Vagina (tissue), 2 donors: ENCODE results near the gene NUBPL. TPM values are rescaled to one million over a fixed set of nuclear protein-coding genes. Genes with fewer than 3 reads are reported as not detected.

Experiments
- DNase-seq, 2 donors: peaks; one replicate each; pipeline ENCODE4 v3.0.0-alpha.2; 2017; ENCODE audit errors: extremely low spot score in 2 of 2
- H3K27ac ChIP-seq: fragments of 200-600 bp; sonication (generic); one replicate; pipeline ENCODE4 v1.5.1; 2019
- H3K27me3 ChIP-seq: fragments of 200-600 bp; sonication (generic); one replicate; pipeline ENCODE4 v1.5.1; 2019
- H3K36me3 ChIP-seq, 2 donors: fragments of 200-600 bp; sonication (generic); one replicate each; pipeline ENCODE4 v1.5.1; 2017 to 2019
- H3K4me1 ChIP-seq: fragments of 200-600 bp; sonication (generic); one replicate; pipeline ENCODE4 v1.5.1; 2019
- H3K4me3 ChIP-seq, 2 donors: fragments of 200-600 bp; sonication (generic); 1 replicate in 1 of 2; 2 replicates in 1 of 2; pipeline ENCODE4 v1.5.1; 2016 to 2019
- H3K9me3 ChIP-seq: fragments of 200-600 bp; sonication (generic); one replicate; pipeline ENCODE4 v1.5.1; 2019
- CTCF ChIP-seq, 3 experiments: fragments of 450-650 bp in 2 of 3; fragments of 200-600 bp in 1 of 3; sonication (generic) in 1 of 3; IDR thresholded peaks; one replicate each; pipeline ENCODE4 v1.5.1; 2017 to 2019; ENCODE audit warnings: antibody characterized with exemption in 3 of 3, mild to moderate bottlenecking in 2 of 3, moderate library complexity in 2 of 3
- POLR2A ChIP-seq, 2 donors: fragments of 450-650 bp; IDR thresholded peaks; one replicate each; pipeline ENCODE4 v1.6.1; 2017; ENCODE audit warnings: antibody characterized with exemption in 2 of 2, mild to moderate bottlenecking in 2 of 2, moderate library complexity in 2 of 2
- POLR2AphosphoS5 ChIP-seq, 2 donors: sonication (generic); formaldehyde crosslinking; IDR thresholded peaks; one replicate each; pipeline ENCODE4 v1.9.0; 2017; ENCODE audit warnings: antibody characterized with exemption in 2 of 2, mild to moderate bottlenecking in 2 of 2, low read depth in 1 of 2; ENCODE audit not compliant: insufficient read depth in 1 of 2
- intact Hi-C: fragments of 100-400 bp; cut with DNase I; formaldehyde crosslinking; loops from one replicate; pipeline ENCODE4 v1.15.1; 2023
- total RNA-seq: library from RNA; depleted of rRNA; stranded (reverse); fragments of >200 nt; gene quantifications from one replicate; pipeline ENCODE4 v1.2.3, GENCODE V29; 2016

NUBPL gene
- total RNA-seq, 1 donor from 2014 or later, result 8.6 TPM

DNA sequence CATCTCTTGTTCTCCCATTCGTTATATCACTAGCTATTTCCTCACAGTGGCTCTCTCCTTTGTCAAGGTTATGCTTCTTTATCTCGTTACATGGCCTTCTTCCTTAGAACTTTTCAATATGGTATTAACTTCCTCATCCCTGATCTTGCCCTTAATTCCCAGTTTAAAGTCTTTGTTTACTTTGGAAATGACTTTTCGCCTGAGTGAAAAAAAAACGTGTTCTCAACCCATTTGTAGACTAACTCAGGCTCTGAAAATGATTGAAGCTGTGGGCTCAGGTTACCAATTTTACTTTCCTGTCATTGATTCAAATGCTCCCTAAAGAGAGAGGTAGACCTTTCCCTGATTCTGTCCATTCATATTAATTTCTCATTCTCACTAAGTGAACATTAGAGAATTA lies 135.2 kb downstream of the NUBPL start:
- H3K27ac ChIP-seq, result no peak overlapping the region
- TF ChIP-seq POLR2A (IDR thresholded peaks at IDR 0.05) (no peak), POLR2AphosphoS5 (IDR thresholded peaks at IDR 0.05; ENCODE audit: insufficient read depth in 1 of 2, low read depth in 1 of 2) (no peak), CTCF (IDR thresholded peaks at IDR 0.05) (no peak)
- no peak for DNase-seq
- intact Hi-C loops, result no loop called here
- no peaks in the 10 kb centered on the region for H3K9me3 ChIP-seq
- no peak overlapping the region for H3K4me3 ChIP-seq
- no peaks in the 10 kb centered on the region for H3K27me3 ChIP-seq
- H3K36me3 ChIP-seq, result no peaks in the 10 kb centered on the region
- peaks cover 5% of the 10 kb centered on the region for H3K4me1 ChIP-seq

DNA sequence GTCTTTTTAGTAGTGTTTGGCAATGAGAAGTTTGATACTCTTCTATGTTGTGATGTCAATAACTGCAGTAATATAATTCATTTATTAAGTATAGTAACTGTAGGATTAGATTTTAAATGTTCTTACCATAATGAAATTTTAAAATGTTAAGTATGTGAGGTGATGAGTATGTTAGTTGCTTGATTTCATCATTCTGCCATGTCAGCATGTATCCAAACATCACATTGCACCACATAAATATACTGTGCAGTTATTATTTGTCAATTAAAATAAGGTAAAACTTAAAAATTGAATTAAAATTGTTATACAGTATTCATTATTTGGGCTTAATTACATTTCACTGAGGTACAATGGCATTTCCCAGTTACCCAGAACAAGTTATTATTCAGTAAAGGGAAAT lies 138.6 kb downstream of the NUBPL start:
- Histone ChIP-seq H3K9me3 (no peaks in the 10 kb centered on the region), H3K4me1 (no peaks in the 10 kb centered on the region), H3K27ac (no peak overlapping the region), H3K27me3 (no peaks in the 10 kb centered on the region), H3K4me3 (no peak overlapping the region), H3K36me3 (peaks cover 0 to 7% of the 10 kb centered on the region in 2 donors)
- intact Hi-C loops, result no loop called here
- no peak for DNase-seq
- TF ChIP-seq CTCF (IDR thresholded peaks at IDR 0.05), result no peak
- TF ChIP-seq POLR2AphosphoS5 (IDR thresholded peaks at IDR 0.05; ENCODE audit: insufficient read depth in 1 of 2, low read depth in 1 of 2), result no peak
- TF ChIP-seq POLR2A (IDR thresholded peaks at IDR 0.05), result no peak

GRCh38 chr14:31700282-31701074 lies 139.3 kb downstream of the NUBPL start:
- TF ChIP-seq POLR2A (IDR thresholded peaks at IDR 0.05) (no peak), CTCF (IDR thresholded peaks at IDR 0.05) (no peak), POLR2AphosphoS5 (IDR thresholded peaks at IDR 0.05; ENCODE audit: insufficient read depth in 1 of 2, low read depth in 1 of 2) (no peak)
- intact Hi-C loops, result no loop called here

DNA sequence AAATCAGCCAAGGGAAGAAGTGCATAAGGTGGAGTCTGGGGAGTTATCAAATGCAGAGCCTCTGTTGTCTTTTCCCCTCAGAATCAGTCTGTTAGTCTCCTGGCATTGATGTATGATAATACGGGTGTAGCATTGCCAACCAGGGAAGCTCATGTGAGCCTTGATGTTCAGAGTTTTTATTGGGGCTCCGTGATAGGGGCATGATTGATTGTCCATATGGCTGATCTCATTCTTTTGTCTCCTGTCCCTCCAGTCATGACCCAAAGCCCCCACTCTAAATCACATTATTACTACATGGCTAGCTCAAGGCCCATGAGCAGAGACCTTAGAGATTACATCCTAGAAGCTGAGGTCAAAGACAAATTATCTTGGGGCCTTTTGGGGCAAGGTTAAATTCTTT lies 140.9 kb downstream of the NUBPL start:
- Histone ChIP-seq H3K4me3 (no peak overlapping the region), H3K4me1 (no peaks in the 10 kb centered on the region), H3K9me3 (no peaks in the 10 kb centered on the region), H3K27ac (no peak overlapping the region), H3K36me3 (peaks cover 0 to 13% of the 10 kb centered on the region in 2 donors), H3K27me3 (no peaks in the 10 kb centered on the region)
- DNase-seq, result no peak
- TF ChIP-seq POLR2AphosphoS5 (IDR thresholded peaks at IDR 0.05; ENCODE audit: insufficient read depth in 1 of 2, low read depth in 1 of 2) (no peak), CTCF (IDR thresholded peaks at IDR 0.05) (no peak), POLR2A (IDR thresholded peaks at IDR 0.05) (no peak)
- intact Hi-C loops, result no loop called here

More at GRCh38 chr14:31700282-31701074, 139.3 kb downstream of the NUBPL start:
- Histone ChIP-seq H3K36me3 (peaks cover 0 to 13% of the 10 kb centered on the region in 2 donors), H3K27ac (no peak overlapping the region), H3K4me3 (no peak overlapping the region), H3K9me3 (no peaks in the 10 kb centered on the region), H3K27me3 (no peaks in the 10 kb centered on the region), H3K4me1 (no peaks in the 10 kb centered on the region)
- no peak for DNase-seq

- H3K27me3 ChIP-seq, result no peaks in the 10 kb centered on the region
- no peaks in the 10 kb centered on the region for H3K9me3 ChIP-seq
- H3K4me1 ChIP-seq, result no peaks in the 10 kb centered on the region
- H3K4me3 ChIP-seq, result no peak overlapping the region
- intact Hi-C loops, result no loop called here
- DNase-seq, result no peak
- H3K36me3 ChIP-seq, result peaks cover 0 to 13% of the 10 kb centered on the region in 2 donors
- H3K27ac ChIP-seq, result no peak overlapping the region
- TF ChIP-seq POLR2AphosphoS5 (IDR thresholded peaks at IDR 0.05; ENCODE audit: insufficient read depth in 1 of 2, low read depth in 1 of 2) (no peak), CTCF (IDR thresholded peaks at IDR 0.05) (no peak), POLR2A (IDR thresholded peaks at IDR 0.05) (no peak)
Measured at GRCh38 chr14:31703056-31703455, 141.9 kb downstream of the NUBPL start.
